Activated CD4-positive, alpha-beta T cell treated with anti-CD3 and anti-CD28 coated beads for 36 hours (primary cell): ENCODE results near the gene SLC9A1. TPM values are rescaled to one million over a fixed set of nuclear protein-coding genes. Genes with fewer than 3 reads are reported as not detected.

Source experiments
- ATAC-seq: fragments of 200-7000 bp; cut with Tn5 transposase; one replicate; pipeline ENCODE4 v1.10.0; 2021; ENCODE audit warnings: mild to moderate bottlenecking, moderate library complexity
- CTCF ChIA-PET: fragments of 350-600 bp; sonication (Branson Sonifier 250); formaldehyde crosslinking; loops from one replicate; lab custom pipeline; 2021; ENCODE audit warnings: antibody characterized with exemption; lab: Charles Lee
- POLR2A ChIA-PET: fragments of 350-600 bp; sonication (Branson Sonifier 250); formaldehyde crosslinking; loops from one replicate; lab custom pipeline; 2021; ENCODE audit warnings: antibody characterized with exemption, inconsistent platforms; lab: Charles Lee
- DNase-seq: peaks from one replicate; pipeline ENCODE4 v3.0.0-alpha.2; 2020
- H3K27ac Mint-ChIP-seq: one replicate; pipeline ENCODE4 v1.8.0; 2021; ENCODE audit warnings: mixed read lengths
- H3K27me3 Mint-ChIP-seq: one replicate; pipeline ENCODE4 v1.8.0; 2021; ENCODE audit warnings: mixed read lengths
- H3K36me3 Mint-ChIP-seq: one replicate; pipeline ENCODE4 v1.8.0; 2021; ENCODE audit warnings: low read depth, mixed read lengths
- H3K4me1 Mint-ChIP-seq: one replicate; pipeline ENCODE4 v1.8.0; 2021; ENCODE audit warnings: mixed read lengths
- H3K4me3 Mint-ChIP-seq: one replicate; pipeline ENCODE4 v1.8.0; 2021; ENCODE audit warnings: mild to moderate bottlenecking, moderate library complexity, mixed read lengths
- H3K9me3 Mint-ChIP-seq: one replicate; pipeline ENCODE4 v1.8.0; 2021; ENCODE audit warnings: low read depth, mixed read lengths
- intact Hi-C, 2 experiments: fragments of 100-400 bp; cut with DNase I in 1 of 2; cut with micrococcal nuclease in 1 of 2; formaldehyde crosslinking; loops; one replicate each; pipeline versions ENCODE4 v1.14.2 to v1.15.1; 2022 to 2024; cut with DNase I, micrococcal nuclease
- total RNA-seq, 2 experiments: library from RNA; stranded (reverse); gene quantifications; one replicate each; pipeline ENCODE4 v1.2.3, GENCODE V29; 2021

The SLC9A1 gene
- total RNA-seq, 2 experiments from 2014 or later = 15.6 to 20.4 TPM

DNA sequence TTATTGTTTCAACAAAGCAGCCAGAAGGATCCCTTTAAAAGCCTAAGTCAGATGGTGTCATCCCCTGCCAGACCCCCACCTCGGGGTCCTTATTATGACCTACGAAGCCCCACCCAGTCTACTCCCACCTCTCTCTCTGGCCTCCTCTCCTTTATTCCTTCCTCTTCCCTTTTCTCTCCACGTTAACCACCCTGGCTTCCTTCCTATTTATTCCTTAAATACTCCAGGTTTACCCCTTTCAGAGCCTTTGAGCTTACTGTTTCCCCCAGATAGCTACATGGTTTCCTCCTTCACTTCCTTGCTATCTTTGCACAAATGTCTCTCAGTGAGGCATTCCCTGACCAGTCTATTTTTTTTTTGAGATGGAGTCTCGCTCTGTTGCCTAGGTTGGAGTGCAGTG lies 12.0 kb upstream of the SLC9A1 start:
- peaks cover 4% of the 10 kb centered on the region for H3K4me1 Mint-ChIP-seq
- POLR2A ChIA-PET = no interaction called here
- intact Hi-C loops = no loop called here
- DNase-seq = no peak
- no peaks in the 10 kb centered on the region for H3K27me3 Mint-ChIP-seq
- no peaks in the 10 kb centered on the region for H3K36me3 Mint-ChIP-seq
- ATAC-seq = no peak
- no peak overlapping the region for H3K27ac Mint-ChIP-seq
- H3K9me3 Mint-ChIP-seq = no peaks in the 10 kb centered on the region
- no peak overlapping the region for H3K4me3 Mint-ChIP-seq
- CTCF ChIA-PET = no interaction called here

- Mint-ChIP-seq H3K9me3 (no peaks in the 10 kb centered on the region), H3K4me3 (no peak overlapping the region), H3K27me3 (no peaks in the 10 kb centered on the region), H3K27ac (no peak overlapping the region), H3K4me1 (peaks cover 10% of the 10 kb centered on the region), H3K36me3 (no peaks in the 10 kb centered on the region)
- CTCF ChIA-PET = interaction anchor here (1.0 kb wide), 1 partner anchor 131 kb away, joined by 3 read pairs; no protein-coding TSS in a partner anchor
- DNase-seq (no peak), ATAC-seq (no peak)
- POLR2A ChIA-PET = no interaction called here
- intact Hi-C loops = no loop called here
Measured at GRCh38 chr1:27166351-27166802, 11.5 kb upstream of the SLC9A1 start.

DNA sequence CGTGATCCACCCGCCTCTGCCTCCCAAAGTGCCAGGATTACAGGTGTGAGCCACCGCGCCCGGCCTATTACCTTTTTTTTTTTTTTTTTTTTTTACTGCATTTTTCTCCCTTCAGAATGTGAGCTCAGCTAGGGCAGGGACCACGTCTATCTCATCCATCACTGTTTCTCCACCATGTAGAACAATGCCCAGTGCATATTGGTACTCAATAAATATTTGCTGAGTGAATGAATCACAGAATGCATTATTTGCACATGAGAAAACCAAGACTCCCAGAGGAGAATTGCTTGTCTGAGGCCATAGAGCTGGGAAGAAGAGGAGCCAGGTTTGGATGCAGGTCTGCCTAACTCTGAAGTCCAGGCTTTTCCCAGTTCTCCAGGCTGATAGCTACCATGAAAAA lies 8.2 kb upstream of the SLC9A1 start:
- Mint-ChIP-seq H3K27ac (no peak overlapping the region), H3K9me3 (no peaks in the 10 kb centered on the region), H3K27me3 (no peaks in the 10 kb centered on the region), H3K4me1 (peaks cover 10% of the 10 kb centered on the region), H3K36me3 (no peaks in the 10 kb centered on the region), H3K4me3 (no peak overlapping the region)
- CTCF ChIA-PET = interaction anchor here (0.8 to 0.9 kb wide), 2 partner anchors 36 to 165 kb away, joined by 3 to 4 read pairs; no protein-coding TSS in a partner anchor
- POLR2A ChIA-PET = no interaction called here
- intact Hi-C loops = no loop called here
- DNase-seq = no peak
- ATAC-seq = no peak

DNA sequence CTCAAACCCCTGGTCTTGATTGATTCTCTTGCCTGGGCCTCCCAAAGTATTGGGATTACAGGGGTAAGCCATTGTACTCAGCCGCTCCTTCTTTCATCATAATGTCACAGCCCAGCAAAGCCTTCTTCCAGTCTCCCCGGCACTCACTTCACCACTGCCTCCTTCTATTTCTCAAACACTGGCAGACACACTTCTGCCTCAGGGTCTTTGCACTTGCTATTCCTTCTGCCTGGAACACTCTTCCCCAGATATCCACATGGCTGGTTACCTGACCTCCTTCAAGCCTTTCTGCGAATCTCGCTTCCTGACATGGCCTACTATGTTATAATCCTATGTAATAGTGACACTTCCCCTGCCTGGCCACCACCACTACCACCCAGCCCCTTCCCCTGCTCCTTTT lies 7.2 kb upstream of the SLC9A1 start:
- CTCF ChIA-PET = no interaction called here
- ATAC-seq (no peak), DNase-seq (no peak)
- POLR2A ChIA-PET = interaction anchor here (0.6 kb wide), 1 partner anchor 260 kb away, joined by 5 read pairs; no protein-coding TSS in a partner anchor
- no peak overlapping the region for H3K27ac Mint-ChIP-seq
- H3K9me3 Mint-ChIP-seq = no peaks in the 10 kb centered on the region
- no peaks in the 10 kb centered on the region for H3K27me3 Mint-ChIP-seq
- intact Hi-C loops = no loop called here
- no peak overlapping the region for H3K4me3 Mint-ChIP-seq
- peaks cover 10% of the 10 kb centered on the region for H3K4me1 Mint-ChIP-seq
- no peaks in the 10 kb centered on the region for H3K36me3 Mint-ChIP-seq

GRCh38 chr1:27161594-27161993 lies 6.7 kb upstream of the SLC9A1 start:
- CTCF ChIA-PET = interaction anchor here (0.7 kb wide), 1 partner anchor 87 kb away, joined by 4 read pairs; no protein-coding TSS in a partner anchor

DNA sequence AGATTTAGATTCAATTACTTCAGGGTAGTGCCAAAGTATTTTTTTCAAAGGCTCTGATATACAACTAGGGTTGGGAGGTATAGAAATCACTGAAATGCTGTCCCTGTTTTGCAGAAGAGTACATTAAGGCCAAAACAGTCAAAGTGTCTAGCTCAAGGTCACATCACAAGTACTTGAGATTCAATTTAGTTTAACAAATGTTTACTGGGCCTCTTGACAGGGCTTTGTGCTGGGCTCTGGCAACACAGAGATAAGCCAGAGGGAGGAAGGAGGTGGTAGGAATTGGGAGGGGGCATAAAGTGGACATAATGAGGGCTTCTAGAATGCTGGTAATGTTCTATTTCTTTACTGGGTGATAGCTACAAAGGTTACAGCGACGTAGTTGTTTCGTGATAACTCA lies 2.3 kb upstream of the SLC9A1 start:
- ATAC-seq (no peak), DNase-seq (no peak)
- POLR2A ChIA-PET = interaction anchor here (1.1 kb wide), 1 partner anchor 16 kb away, joined by 4 read pairs; no protein-coding TSS in a partner anchor
- H3K4me1 Mint-ChIP-seq = peaks cover 38% of the 10 kb centered on the region
- intact Hi-C loops = loop anchor here in 1 of 2 experiments (5.0 kb wide), 1 partner anchor 1580 kb away; the partner anchor contains the start of gene YTHDF2
- H3K27me3 Mint-ChIP-seq = no peaks in the 10 kb centered on the region
- no peak overlapping the region for H3K27ac Mint-ChIP-seq
- peaks cover 2% of the 10 kb centered on the region for H3K36me3 Mint-ChIP-seq
- no peaks in the 10 kb centered on the region for H3K9me3 Mint-ChIP-seq
- CTCF ChIA-PET = no interaction called here
- H3K4me3 Mint-ChIP-seq = no peak overlapping the region

More at GRCh38 chr1:27161594-27161993, 6.7 kb upstream of the SLC9A1 start:
- intact Hi-C loops = no loop called here
- DNase-seq (no peak), ATAC-seq (peak; percentile 94)
- Mint-ChIP-seq H3K27me3 (no peaks in the 10 kb centered on the region), H3K27ac (no peak overlapping the region), H3K9me3 (no peaks in the 10 kb centered on the region), H3K4me3 (no peak overlapping the region), H3K4me1 (peaks cover 10% of the 10 kb centered on the region), H3K36me3 (no peaks in the 10 kb centered on the region)
- POLR2A ChIA-PET = interaction anchor here (0.6 kb wide), 1 partner anchor 260 kb away, joined by 5 read pairs; no protein-coding TSS in a partner anchor

- peak overlapping the region; percentile 78 for H3K27ac Mint-ChIP-seq
- DNase-seq (no peak), ATAC-seq (peak; percentile 2)
- H3K27me3 Mint-ChIP-seq = no peaks in the 10 kb centered on the region
- intact Hi-C loops = loop anchor here (2.0 kb wide), 2 partner anchors 52 to 80 kb away; partner anchors contain the start of gene WDTC1 (in 1 of the 2)
- H3K36me3 Mint-ChIP-seq = peaks cover 5% of the 10 kb centered on the region
- H3K4me3 Mint-ChIP-seq = peak overlapping the region; percentile 81
- H3K4me1 Mint-ChIP-seq = peaks cover 47% of the 10 kb centered on the region
- POLR2A ChIA-PET = interaction anchor here (0.6 to 4.8 kb wide), 18 partner anchors 9 to 223 kb away, joined by 3 to 44 read pairs (median 4); no protein-coding TSS in a partner anchor
- CTCF ChIA-PET = interaction anchor here (0.6 to 2.5 kb wide), 20 partner anchors 9 to 920 kb away, joined by 3 to 11 read pairs (median 4); partner anchors contain the start of gene CEP85
- H3K9me3 Mint-ChIP-seq = no peaks in the 10 kb centered on the region
Measured at GRCh38 chr1:27154469-27154990, 395 bp downstream of the SLC9A1 start.

DNA sequence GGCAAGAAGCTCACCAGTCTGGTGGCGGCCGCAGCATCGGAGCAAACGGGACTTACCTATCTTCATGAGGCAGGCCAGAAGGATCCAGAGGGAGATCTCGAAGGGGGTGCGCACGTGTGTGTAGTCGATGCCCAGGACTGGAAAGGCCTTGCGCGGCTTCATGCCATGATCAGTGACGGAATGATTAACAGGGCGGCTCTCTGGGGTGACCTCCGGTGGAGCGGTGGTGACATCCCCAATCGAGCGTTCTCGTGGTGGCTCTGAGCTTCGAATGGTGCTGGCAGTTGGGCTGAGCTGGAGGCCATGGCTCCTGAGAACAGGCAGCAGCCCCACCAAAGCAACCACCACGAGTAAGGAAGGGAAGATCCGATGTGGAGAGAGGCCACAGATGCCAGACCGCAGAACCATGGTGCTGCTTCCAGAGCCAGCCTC lies 982 bp downstream of the SLC9A1 start:
- ATAC-seq = no peak
- Mint-ChIP-seq H3K27ac (peak overlapping the region; percentile 78), H3K9me3 (no peaks in the 10 kb centered on the region), H3K4me3 (peak overlapping the region; percentile 81), H3K4me1 (peaks cover 53% of the 10 kb centered on the region), H3K36me3 (peaks cover 5% of the 10 kb centered on the region), H3K27me3 (no peaks in the 10 kb centered on the region)
- POLR2A ChIA-PET = interaction anchor here (0.6 to 4.8 kb wide), 13 partner anchors 8 to 230 kb away, joined by 3 to 44 read pairs (median 3); no protein-coding TSS in a partner anchor
- CTCF ChIA-PET = interaction anchor here (0.7 to 2.5 kb wide), 11 partner anchors 11 to 79 kb away, joined by 3 to 11 read pairs (median 5); no protein-coding TSS in a partner anchor
- DNase-seq = no peak
- intact Hi-C loops = loop anchor here (2.0 kb wide), 3 partner anchors 41 to 81 kb away; partner anchors contain the start of gene WDTC1 (in 1 of the 2)

GRCh38 chr1:27153549-27153886 lies 1.4 kb downstream of the SLC9A1 start:
- H3K9me3 Mint-ChIP-seq = no peaks in the 10 kb centered on the region
- peak overlapping the region; percentile 81 for H3K4me3 Mint-ChIP-seq
- intact Hi-C loops = loop anchor here in 1 of 2 experiments (2.0 kb wide), 1 partner anchor 41 kb away; no protein-coding TSS in a partner anchor
- POLR2A ChIA-PET = interaction anchor here (0.6 to 4.8 kb wide), 7 partner anchors 8 to 774 kb away, joined by 3 to 44 read pairs (median 4); no protein-coding TSS in a partner anchor
- H3K27ac Mint-ChIP-seq = peak overlapping the region; percentile 78
- H3K4me1 Mint-ChIP-seq = peaks cover 57% of the 10 kb centered on the region
- H3K36me3 Mint-ChIP-seq = peaks cover 5% of the 10 kb centered on the region
- no peak for ATAC-seq
- no peak for DNase-seq
- CTCF ChIA-PET = interaction anchor here (0.8 to 2.5 kb wide), 7 partner anchors 10 to 51 kb away, joined by 3 to 11 read pairs (median 8); no protein-coding TSS in a partner anchor
- no peaks in the 10 kb centered on the region for H3K27me3 Mint-ChIP-seq

DNA sequence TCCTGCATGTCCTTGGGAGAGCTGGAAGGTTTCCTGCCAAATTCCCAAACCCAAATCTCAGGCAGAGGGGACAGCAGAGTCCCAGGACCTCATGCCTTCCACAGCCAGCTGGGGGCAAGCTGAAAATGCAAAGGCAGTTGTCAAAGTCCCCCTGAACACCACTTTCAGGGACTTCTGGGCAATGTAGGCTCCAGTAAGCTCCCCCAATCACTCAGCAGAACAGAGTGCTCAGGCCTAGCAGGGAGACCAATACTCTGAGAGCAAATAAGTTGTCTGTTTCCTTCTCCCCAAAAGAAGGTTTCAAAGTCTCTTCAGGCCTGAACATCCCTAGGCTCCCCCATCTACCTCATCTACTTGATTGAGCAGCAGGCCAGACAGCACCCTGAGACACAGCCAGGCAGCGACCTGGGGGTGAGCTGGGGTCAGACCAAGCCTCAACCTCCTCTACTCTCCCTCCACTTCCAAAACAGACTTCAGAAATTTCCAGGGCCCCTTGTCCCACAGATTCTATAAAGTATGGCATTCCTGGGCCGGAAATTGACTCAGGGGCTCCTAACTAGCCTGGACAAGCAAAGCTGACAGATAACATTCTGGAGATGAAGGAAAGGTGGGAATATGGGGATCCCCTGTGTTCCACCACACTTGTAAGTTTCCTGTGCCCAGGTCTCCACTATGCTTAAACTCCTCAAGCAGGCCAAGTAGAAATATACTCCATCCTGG lies 1.9 kb downstream of the SLC9A1 start:
- no peaks in the 10 kb centered on the region for H3K27me3 Mint-ChIP-seq
- no peaks in the 10 kb centered on the region for H3K9me3 Mint-ChIP-seq
- intact Hi-C loops = loop anchor here in 1 of 2 experiments (2.0 kb wide), 1 partner anchor 40 kb away; no protein-coding TSS in a partner anchor
- ATAC-seq = no peak
- CTCF ChIA-PET = interaction anchor here (0.5 to 2.4 kb wide), 12 partner anchors 10 to 636 kb away, joined by 3 to 11 read pairs (median 6); no protein-coding TSS in a partner anchor
- POLR2A ChIA-PET = interaction anchor here (0.5 to 4.8 kb wide), 6 partner anchors 10 to 774 kb away, joined by 3 to 44 read pairs (median 4); no protein-coding TSS in a partner anchor
- peaks cover 61% of the 10 kb centered on the region for H3K4me1 Mint-ChIP-seq
- H3K27ac Mint-ChIP-seq = peak overlapping the region; percentile 78
- no peak for DNase-seq
- peaks cover 5% of the 10 kb centered on the region for H3K36me3 Mint-ChIP-seq
- peak overlapping the region; percentile 81 for H3K4me3 Mint-ChIP-seq
